Endothelial cell of umbilical vein (primary cell): ENCODE results near the gene SGSH. TPM values are rescaled to one million over a fixed set of nuclear protein-coding genes. Genes with fewer than 3 reads are reported as not detected.

Experiments
- BruUV-seq: library from RNA; stranded (reverse); fragments of 400-500 nt; replicated peaks from 2 replicates; lab custom pipeline; 2021; lab: Mats Ljungman, UMichigan
- CTCF ChIA-PET: fragments of 300-600, 350-600 bp; sonication (Branson Sonifier 250); formaldehyde crosslinking; loops from one replicate; lab custom pipeline; 2021; ENCODE audit warnings: antibody characterized with exemption, inconsistent platforms; lab: Charles Lee
- POLR2A ChIA-PET: fragments of 300-600, 350-600 bp; sonication (Branson Sonifier 250); formaldehyde crosslinking; loops from one replicate; lab custom pipeline; 2021; ENCODE audit warnings: antibody characterized with exemption, inconsistent platforms; lab: Charles Lee
- DNase-seq: peaks from one replicate; pipeline ENCODE4 v3.0.0-alpha.2; 2011; ENCODE audit warnings: low read depth, low spot score
- FAIRE-seq: peaks from 2 replicates; lab custom pipeline; 2011; peaks lifted over from hg19 to GRCh38; lab: Jason Lieb, UNC
- H2AFZ ChIP-seq: 2 replicates; pipeline ENCODE4 v1.6.0; 2012; ENCODE audit warnings: low read depth, low read length, control low read depth, inconsistent platforms
- H3K27ac ChIP-seq: 2 replicates; pipeline ENCODE4 v1.5.1; 2011; ENCODE audit warnings: low read depth, mild to moderate bottlenecking, control low read depth, low read length, moderate library complexity; ENCODE audit not compliant: insufficient read depth
- H3K27me3 ChIP-seq, 2 experiments: 2 replicates each; pipeline versions ENCODE4 v1.6.0 to v1.6.1; 2011; ENCODE audit warnings: low read length in 2 of 2, mixed read lengths in 1 of 2; ENCODE audit not compliant: control insufficient read depth in 2 of 2, insufficient read depth in 2 of 2
- H3K36me3 ChIP-seq, 2 experiments: 2 replicates in 1 of 2; 3 replicates in 1 of 2; pipeline ENCODE4 v1.5.1; 2011; ENCODE audit warnings: low read length in 2 of 2, mild to moderate bottlenecking in 1 of 2, moderate library complexity in 1 of 2; ENCODE audit not compliant: control insufficient read depth in 2 of 2, insufficient read depth in 2 of 2; ENCODE audit errors: extremely low read depth in 1 of 2
- H3K4me1 ChIP-seq: 3 replicates; pipeline ENCODE4 v1.5.1; 2011; ENCODE audit warnings: mild to moderate bottlenecking, low read length; ENCODE audit not compliant: control insufficient read depth, insufficient read depth; ENCODE audit errors: extremely low read depth
- H3K4me2 ChIP-seq: 2 replicates; pipeline ENCODE4 v1.6.1; 2011; ENCODE audit warnings: low read length, control low read depth, mixed read lengths; ENCODE audit not compliant: insufficient read depth
- H3K4me3 ChIP-seq, 3 experiments: fragments of 200-600 bp in 1 of 3; sonication (generic), shearing (Covaris generic) in 1 of 3; replicated peaks in 1 of 3; 2 replicates each; pipeline ENCODE4 v1.5.1; 2011 to 2016; ENCODE audit warnings: control low read depth in 3 of 3, low read length in 3 of 3, mild to moderate bottlenecking in 2 of 3, inconsistent platforms in 1 of 3, low read depth in 1 of 3, moderate library complexity in 1 of 3; ENCODE audit not compliant: insufficient read depth in 1 of 3
- H3K79me2 ChIP-seq: 2 replicates; pipeline ENCODE4 v1.6.0; 2012; ENCODE audit warnings: low read length, inconsistent platforms; ENCODE audit not compliant: control insufficient read depth, insufficient read depth
- H3K9ac ChIP-seq: replicated peaks from 2 replicates; pipeline ENCODE3; 2011; ENCODE audit warnings: low read length, control low read depth; ENCODE audit not compliant: insufficient read depth; ENCODE audit errors: extremely low read depth
- H3K9me1 ChIP-seq: replicated peaks from 3 replicates; pipeline ENCODE4 v1.6.0; 2011; ENCODE audit warnings: mild to moderate bottlenecking, low read length; ENCODE audit not compliant: control insufficient read depth, insufficient read depth; ENCODE audit errors: extremely low read depth
- H3K9me3 ChIP-seq: replicated peaks from 2 replicates; pipeline ENCODE4 v1.5.1; 2012; ENCODE audit warnings: low read length, inconsistent platforms; ENCODE audit not compliant: control insufficient read depth, insufficient read depth
- H4K20me1 ChIP-seq: replicated peaks from 2 replicates; pipeline ENCODE3; 2011; ENCODE audit warnings: mild to moderate bottlenecking, low read length; ENCODE audit not compliant: control insufficient read depth, insufficient read depth; ENCODE audit errors: extremely low read depth
- CTCF ChIP-seq, 2 donors: IDR thresholded peaks; 1 replicate in 1 of 2; 2 replicates in 1 of 2; pipeline ENCODE4 v1.5.1; 2011; ENCODE audit warnings: low read length in 2 of 2, mild to moderate bottlenecking in 2 of 2, moderate library complexity in 2 of 2, control low read depth in 1 of 2, inconsistent platforms in 1 of 2, low read depth in 1 of 2; ENCODE audit not compliant: insufficient read depth in 1 of 2; ENCODE audit errors: extremely low read depth in 1 of 2
- EZH2 ChIP-seq: IDR thresholded peaks from 2 replicates; pipeline ENCODE4 v1.6.1; 2012; ENCODE audit warnings: borderline replicate concordance, low read depth, mild to moderate bottlenecking, moderate library complexity, low read length, inconsistent platforms; ENCODE audit not compliant: severe bottlenecking
- FOS ChIP-seq: IDR thresholded peaks from 2 replicates; pipeline ENCODE4 v1.6.1; 2011; ENCODE audit warnings: mild to moderate bottlenecking, low read length, moderate library complexity, borderline replicate concordance; ENCODE audit not compliant: insufficient read depth
- GATA2 ChIP-seq: IDR thresholded peaks from 2 replicates; pipeline ENCODE4 v1.7.0; 2011; ENCODE audit warnings: low read depth, mild to moderate bottlenecking, moderate library complexity, mixed read lengths, low read length; ENCODE audit not compliant: insufficient read length, insufficient read depth
- JUN ChIP-seq: IDR thresholded peaks from 2 replicates; pipeline ENCODE4 v1.6.1; 2011; ENCODE audit warnings: borderline replicate concordance, low read depth; ENCODE audit not compliant: insufficient read length, insufficient read depth
- MAX ChIP-seq: IDR thresholded peaks from 2 replicates; pipeline ENCODE4 v1.6.1; 2011; ENCODE audit not compliant: insufficient read depth, insufficient read length
- MYC ChIP-seq: IDR thresholded peaks from one replicate; pipeline ENCODE4 v1.6.1; 2011; ENCODE audit warnings: mild to moderate bottlenecking, low read depth, low read length
- POLR2A ChIP-seq: IDR thresholded peaks from 2 replicates; pipeline ENCODE4 v1.6.1; 2012; ENCODE audit warnings: low read depth, mild to moderate bottlenecking, control low read depth, low read length
- POLR2AphosphoS5 ChIP-seq: IDR thresholded peaks from 2 replicates; pipeline ENCODE4 v1.6.1; 2012; ENCODE audit warnings: low read depth, mild to moderate bottlenecking, control low read depth, low read length, moderate library complexity; ENCODE audit not compliant: insufficient read depth
- dilution Hi-C: fragments of 300-500 bp; cut with MboI; formaldehyde crosslinking; loops from one replicate; pipeline ENCODE4 v1.15.0; 2019; ENCODE audit warnings: low sequenced_read_pairs; ENCODE audit not compliant: extremely low pct_ligation_motif_present
- intact Hi-C: fragments of 100-400 bp; cut with micrococcal nuclease; formaldehyde crosslinking; loops from one replicate; pipeline ENCODE4 v1.10.0; 2022
- polyA plus RNA-seq, 4 experiments: library from polyadenylated mRNA; depleted of rRNA in 3 of 4; stranded (reverse) in 3 of 4; unstranded in 1 of 4; fragments of >200 nt; gene quantifications; 2 replicates each; pipeline versions ENCODE4 v1.2.1 to v1.2.3, GENCODE V29; 2011 to 2012; ENCODE audit warnings: missing spikeins in 1 of 4
- total RNA-seq: library from RNA; stranded (reverse); gene quantifications from 2 replicates; pipeline ENCODE4 v1.2.3, GENCODE V29; 2021

SGSH gene
- total and polyA plus RNA-seq, 2 donors (not counting 3 experiments of a cell fraction or from before 2014, with no cell fraction given): 81.4 to 217 TPM

- dilution Hi-C loops: no loop called here
- BruUV-seq: no TSS peak
- intact Hi-C loops: no loop called here
- DNase-seq: no peak
- ChIA-PET POLR2A (no interaction called here), CTCF (no interaction called here)
- H3K4me2 ChIP-seq: no peak overlapping the region
- no peak overlapping the region for H2AFZ ChIP-seq
- no peak for TF ChIP-seq FOS
- TF ChIP-seq JUN: no peak
- no peak for TF ChIP-seq MAX
- TF ChIP-seq POLR2A: no peak
- TF ChIP-seq EZH2: no peak
- TF ChIP-seq POLR2AphosphoS5: no peak
- TF ChIP-seq GATA2: no peak
- no peak for TF ChIP-seq CTCF (IDR thresholded peaks at IDR 0.05; ENCODE audit: extremely low read depth in 1 of 2, insufficient read depth in 1 of 2, low read depth in 1 of 2, low read length in 2 of 2)
- no peak for TF ChIP-seq MYC
- no peak overlapping the region for H3K4me3 ChIP-seq
- peaks cover 11 to 48% of the 10 kb centered on the region in 2 experiments for H3K36me3 ChIP-seq
- H3K4me1 ChIP-seq: peaks cover 3% of the 10 kb centered on the region
- H3K9me3 ChIP-seq: no peaks in the 10 kb centered on the region
- peaks cover 5% of the 10 kb centered on the region for H3K79me2 ChIP-seq
- H3K27me3 ChIP-seq: no peaks in the 10 kb centered on the region
- H3K9ac ChIP-seq: no peak overlapping the region
- H3K9me1 ChIP-seq: no peaks in the 10 kb centered on the region
- FAIRE-seq: no peak
- no peaks in the 10 kb centered on the region for H4K20me1 ChIP-seq
- no peak overlapping the region for H3K27ac ChIP-seq
Measured at GRCh38 chr17:80214012-80214877, 5.9 kb downstream of the SGSH start.
